HG03571 (cell line): Measurements from ENCODE around the gene SLC38A10.
"Not testable (repeated sequence)": the region's sequence is repeated elsewhere in the genome, so short reads cannot be mapped to it uniquely, and the experiment has no call there.

Experiments
- ATAC-seq: cut with Tn5 transposase; IDR thresholded peaks from one replicate; pipeline ENCODE4 v1.9.1; 2021; ENCODE audit not compliant: unreplicated experiment

Gene SLC38A10

DNA sequence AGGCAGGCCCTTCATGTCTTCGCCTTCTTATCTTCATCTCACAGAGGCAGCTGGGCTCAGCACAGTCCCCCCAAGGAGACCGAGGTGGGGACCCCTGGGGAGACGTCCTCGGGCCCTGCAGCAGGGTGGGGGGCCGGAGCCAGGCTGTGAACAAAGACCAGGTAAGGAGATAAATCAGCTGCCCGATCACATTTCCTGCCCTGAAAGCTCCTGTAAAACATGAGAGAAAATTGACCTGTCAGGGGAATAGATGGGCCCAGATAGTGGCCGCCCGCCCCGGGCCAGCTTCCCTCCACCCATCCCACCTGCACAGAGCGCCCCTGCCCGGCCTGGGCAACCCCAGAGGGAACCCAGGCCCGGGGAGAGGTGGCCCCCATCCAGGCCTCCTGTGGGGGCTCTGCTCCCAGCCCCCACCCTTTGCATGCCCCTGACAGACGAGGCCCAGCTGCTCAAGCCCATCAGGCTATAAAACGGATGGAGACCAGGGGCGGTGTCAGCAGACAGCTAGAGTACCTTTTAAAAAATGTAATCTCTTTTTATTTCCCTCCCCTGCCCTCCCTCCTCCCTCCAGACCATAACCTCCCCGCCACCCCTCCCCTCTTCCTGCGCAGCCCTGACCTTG, 18.8 kb upstream of the SLC38A10 start:
- no peak for ATAC-seq

DNA sequence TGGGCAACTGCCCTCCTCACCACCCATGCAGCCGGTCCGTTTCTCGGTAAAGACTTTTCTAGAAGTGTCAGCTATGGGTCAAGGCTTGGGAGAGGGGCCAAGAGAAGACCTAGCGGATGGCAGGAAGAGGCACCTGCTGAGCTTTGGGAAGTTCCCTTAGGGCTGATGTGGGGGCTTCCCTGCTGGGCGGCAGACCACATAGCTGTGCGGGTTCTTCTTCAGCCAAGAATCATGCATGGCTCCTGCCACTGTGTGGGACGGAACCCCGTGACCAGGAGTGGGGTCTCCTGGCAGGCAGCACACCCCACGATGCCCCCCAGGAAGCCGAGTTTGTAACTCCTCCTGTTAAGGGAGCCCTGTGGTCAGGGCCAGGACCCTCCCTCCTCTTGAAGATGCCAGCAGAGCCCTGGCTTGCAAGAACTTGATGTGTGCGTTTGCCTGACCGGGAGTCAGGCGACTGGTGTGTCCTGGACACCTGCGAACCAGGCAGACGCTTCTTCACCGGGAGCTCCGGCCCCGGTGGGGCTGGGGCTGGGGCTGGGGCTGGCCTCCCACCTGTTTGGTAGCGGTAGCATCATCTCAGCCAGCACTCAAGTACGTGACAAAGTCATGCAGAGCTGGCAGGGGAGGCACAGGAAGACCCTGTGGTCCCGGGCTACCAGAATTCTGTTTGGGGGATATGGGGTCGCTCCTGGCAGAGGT, 17.7 kb upstream of the SLC38A10 start:
- ATAC-seq, result no peak

DNA sequence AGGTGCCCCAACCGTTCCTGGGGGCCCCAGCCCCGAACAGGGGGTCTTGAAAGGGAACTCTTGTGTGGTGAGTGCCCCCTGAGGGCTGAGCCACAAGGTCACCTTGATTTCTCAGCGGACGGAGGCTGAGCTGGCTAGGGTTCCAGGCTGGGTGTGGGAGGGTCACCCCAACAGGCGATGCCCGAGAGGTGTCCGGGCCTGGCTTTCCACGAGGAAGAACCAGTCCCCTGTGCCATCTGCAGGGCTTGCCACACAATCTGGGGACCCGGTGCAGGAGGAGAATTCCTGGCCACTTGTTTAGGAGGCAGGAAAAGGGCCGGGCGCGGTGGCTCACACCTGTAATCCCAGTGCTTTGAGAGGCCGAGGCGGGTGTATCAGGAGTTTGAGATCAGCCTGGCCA, 16.8 kb upstream of the SLC38A10 start:
- ATAC-seq, result no peak

DNA sequence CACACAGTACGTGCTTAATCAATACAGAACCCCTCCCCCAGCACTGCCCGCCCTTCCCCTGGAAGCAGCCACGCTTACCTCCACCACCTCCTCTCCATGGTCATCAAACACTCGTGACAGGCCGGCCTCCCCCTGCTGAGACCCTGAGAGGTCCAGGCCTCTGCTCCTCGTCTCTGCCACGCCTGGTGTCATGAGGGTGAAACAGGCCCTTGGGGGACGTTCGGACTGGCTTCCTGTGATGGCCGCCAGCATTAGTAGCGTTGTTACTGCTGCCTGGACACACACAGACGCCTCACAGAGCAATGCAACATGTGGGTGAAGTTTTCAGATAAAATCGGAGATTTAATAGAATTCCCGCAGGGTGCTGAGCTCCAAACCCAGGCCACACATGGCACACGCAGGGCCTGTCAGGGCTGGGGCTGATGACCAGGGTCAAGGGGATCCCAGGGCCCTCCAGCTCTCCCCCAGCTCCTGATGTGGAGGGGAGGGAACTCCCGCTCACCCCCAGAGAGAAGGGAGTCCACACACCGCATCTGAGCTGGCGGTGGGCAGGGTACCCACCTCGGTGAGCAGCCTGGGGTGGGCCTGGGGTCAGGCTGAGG, 15.9 kb upstream of the SLC38A10 start:
- ATAC-seq, result no peak

DNA sequence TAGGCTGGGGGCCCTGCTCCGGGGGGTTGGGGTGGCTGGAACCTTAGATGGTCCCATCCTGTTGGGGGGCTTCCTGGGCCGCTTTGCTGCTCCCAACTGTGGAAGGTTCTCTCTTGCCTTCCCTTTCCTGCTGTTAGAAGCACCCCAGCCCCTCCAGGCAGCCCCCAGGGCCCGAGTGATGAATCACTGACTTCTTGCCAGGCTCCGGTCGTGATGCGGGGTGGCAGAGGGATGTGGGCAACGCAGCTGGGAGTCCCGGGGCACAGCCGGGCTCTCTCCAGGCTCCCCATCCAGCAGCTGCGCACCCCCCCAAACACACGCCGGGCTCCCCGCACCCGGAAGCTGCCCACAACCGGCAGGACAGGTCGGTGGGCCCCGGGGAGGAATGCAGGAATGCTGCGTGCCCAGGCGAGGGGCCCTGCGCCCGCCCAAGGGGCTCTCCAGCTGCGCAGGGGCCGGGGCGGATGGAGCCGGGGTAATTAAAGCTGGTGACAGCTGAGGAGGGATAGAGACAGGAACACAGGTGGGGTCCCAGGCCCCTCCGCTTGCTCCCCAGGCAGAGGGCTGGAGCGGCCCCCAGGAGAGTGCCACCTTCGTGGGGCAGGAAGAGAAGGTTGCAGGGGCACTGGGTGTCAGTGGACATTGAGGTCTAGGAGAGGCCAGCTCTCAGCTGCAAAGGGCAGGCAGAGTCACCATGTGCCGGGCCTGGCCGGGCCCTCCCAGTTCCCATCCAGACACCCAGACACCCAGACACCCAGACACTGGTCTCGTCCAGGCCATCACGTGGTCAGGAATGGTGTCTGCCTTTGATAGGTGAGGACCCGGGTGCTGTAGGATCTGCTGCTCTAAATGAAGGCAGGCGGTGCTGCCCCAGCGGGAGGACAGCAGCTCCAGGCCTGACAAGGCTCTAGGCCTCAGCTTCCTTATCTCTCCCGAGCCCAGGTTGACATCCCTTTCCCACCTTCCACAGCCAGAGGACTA, 15.0 kb upstream of the SLC38A10 start:
- ATAC-seq, result no peak

DNA sequence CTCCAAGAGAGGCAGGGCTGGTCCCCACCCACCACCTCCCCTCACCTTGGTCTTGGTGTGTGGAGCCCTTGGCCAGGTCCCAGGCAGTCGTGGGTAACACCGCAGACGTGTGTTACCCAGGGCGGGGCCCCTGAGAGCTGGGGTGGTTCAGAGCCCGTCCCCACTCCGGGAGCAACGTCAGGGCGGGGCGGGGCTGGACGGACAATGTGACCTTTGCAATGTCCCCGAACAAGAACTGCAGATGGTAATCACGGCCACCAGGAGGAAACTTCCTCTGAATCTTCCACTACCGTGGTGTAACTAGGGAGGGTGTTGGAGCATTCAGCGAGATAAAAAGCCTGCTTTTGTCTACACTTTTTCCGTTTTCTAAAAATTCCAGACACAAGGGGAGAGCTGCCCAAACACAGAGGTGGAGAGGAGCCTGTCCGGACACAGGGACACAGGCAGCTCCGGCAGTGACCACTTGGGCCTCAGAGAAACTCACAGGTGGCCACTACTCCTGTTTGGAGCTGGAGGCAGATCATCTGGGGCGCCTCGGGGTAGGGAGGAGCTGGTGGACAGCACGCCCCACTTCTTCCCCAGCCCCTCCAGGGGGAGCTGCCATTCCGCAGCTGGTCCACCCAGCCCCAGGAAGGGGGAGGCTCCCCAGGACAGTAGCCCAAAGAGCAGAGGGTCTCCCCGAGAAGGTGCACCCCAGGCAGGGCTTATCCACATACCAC, 14.2 kb upstream of the SLC38A10 start:
- no peak for ATAC-seq

DNA sequence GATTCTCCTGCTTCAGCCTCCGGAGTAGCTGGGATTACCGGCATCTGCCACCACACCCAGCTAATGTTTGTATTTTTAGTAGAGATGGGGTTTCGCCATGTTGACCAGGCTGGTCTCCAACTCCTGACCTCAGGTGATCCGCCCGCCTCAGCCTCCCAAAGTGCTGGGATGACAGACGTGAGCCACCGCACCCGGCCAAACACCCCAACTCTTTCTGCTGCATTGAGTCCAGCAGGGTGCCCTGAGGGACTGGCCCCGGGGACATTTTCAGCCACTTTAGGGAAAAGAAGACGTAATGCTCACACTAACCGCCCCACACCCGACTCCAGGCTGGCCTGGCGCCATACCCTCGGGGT, 13.7 kb upstream of the SLC38A10 start:
- ATAC-seq, result not testable (repeated sequence)

DNA sequence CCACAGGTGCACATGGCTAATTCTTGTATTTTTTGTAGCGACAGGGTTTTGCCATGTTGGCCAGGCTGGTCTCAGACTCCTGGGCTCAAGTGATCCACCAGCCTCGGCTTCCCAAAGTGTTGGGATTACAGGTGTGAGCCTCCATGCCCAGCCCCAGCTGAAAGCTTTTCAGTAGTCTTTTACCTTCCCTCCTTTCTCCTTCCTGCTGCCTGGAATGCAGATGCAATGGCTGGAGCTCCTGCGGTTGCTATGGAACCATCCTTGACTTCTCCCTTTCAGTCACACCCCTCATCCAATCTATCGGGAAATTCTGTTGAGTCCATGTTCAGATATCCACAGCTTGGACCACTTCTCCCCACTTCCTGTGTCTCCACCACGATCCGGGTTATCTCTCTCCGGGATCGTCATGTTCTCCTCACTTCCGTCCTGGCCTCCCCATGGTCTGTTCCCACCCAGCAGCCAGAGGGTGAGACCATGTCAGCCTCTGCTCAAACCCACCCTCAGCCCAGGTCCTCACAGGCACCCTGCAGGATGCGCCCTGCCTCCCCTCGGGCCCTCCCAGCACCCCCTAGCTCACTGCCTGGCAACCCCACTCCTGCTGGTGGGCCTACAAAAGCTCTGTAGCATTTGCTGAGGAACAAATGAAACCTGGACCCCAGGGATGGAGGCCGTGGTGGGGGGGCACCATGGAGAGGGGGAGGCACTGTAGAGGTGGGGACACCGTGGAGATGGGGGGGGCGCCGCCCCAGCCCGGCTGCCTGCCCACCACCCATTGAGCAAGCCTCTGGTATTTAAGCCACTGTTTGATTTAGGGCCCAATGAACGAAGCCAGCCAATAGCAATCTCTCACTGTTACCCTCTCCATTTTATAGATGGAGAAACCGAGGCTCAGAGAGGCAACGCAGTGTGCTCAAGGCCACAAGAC, 12.8 kb upstream of the SLC38A10 start:
- ATAC-seq, result no peak

DNA sequence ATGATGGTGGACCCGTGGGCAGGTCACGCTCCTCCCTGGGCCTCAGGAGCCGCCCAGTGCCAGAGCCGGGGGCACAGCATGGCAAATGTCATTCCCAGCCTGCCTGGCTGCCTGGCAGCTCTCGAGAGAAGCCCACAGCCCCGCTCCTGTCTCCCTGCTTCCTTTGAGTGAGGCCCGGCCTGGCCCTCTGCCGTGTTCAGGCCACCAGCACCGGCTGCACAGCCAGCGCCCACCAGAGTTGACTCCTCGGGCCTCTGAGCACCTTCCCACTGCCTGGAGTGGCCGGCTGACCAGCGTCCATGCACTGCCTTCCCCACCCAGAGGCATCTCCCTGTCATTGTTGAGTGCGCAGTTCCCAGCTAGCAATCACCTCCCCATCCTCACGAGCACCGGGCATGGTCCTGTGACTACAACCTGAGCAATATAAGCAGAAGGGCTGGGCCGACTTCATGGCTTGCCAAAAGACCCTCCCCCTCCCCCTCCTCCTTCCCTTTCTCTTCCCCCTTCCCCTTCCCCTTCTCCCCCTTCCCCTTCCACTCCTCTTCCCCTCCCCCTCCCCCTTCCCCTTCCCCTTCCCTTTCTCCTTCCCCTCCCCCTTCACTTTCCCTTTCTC, 11.9 kb upstream of the SLC38A10 start:
- no peak for ATAC-seq

DNA sequence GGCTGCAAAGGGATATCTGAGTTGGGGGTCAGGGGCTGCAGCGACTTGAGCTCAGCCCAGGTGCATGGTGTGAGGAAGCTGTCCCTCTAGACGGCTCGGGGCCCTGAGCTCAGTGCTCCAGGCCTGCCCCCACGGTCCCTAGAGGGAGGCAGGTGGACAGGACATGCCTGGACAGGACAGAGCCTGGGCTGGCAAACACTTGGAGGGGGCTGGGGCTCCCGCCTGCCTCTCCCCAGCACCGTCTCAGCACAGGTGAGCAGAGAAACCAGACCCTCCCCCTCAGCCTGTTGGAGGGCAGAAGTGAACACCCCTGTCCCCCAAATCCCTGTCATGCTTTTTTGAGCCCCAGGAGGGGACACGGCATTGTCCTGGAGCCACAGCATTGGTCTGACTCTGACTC, 11.4 kb upstream of the SLC38A10 start:
- no peak for ATAC-seq

DNA sequence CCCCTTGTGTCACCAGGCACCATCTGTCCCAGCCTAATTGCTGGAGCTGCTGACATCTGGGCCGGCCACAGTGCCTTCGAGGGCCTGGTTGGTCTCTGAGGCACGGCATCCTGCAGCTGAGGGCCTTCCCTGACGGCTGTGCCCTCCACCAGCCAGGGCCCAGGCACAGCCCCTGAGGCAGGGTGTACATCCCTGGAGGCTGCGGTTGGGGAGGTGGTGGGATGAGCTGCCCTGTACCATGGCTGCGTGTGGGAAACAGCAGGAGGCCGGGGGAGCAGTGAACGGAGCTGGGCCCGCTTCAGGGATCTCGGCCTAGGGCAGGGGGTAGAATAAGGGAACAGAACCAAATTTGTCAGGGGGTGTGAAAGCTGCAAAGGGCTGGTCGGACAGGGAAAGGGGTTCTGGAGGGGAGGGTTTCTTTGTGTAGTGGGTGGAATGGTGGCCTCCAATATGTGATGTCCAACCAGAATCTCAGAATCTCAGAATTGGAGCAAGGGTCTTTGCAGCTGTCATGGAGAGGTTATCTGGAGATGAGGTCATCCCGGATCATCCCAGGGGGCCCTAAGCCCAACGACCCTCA, 10.0 kb upstream of the SLC38A10 start:
- no peak for ATAC-seq

DNA sequence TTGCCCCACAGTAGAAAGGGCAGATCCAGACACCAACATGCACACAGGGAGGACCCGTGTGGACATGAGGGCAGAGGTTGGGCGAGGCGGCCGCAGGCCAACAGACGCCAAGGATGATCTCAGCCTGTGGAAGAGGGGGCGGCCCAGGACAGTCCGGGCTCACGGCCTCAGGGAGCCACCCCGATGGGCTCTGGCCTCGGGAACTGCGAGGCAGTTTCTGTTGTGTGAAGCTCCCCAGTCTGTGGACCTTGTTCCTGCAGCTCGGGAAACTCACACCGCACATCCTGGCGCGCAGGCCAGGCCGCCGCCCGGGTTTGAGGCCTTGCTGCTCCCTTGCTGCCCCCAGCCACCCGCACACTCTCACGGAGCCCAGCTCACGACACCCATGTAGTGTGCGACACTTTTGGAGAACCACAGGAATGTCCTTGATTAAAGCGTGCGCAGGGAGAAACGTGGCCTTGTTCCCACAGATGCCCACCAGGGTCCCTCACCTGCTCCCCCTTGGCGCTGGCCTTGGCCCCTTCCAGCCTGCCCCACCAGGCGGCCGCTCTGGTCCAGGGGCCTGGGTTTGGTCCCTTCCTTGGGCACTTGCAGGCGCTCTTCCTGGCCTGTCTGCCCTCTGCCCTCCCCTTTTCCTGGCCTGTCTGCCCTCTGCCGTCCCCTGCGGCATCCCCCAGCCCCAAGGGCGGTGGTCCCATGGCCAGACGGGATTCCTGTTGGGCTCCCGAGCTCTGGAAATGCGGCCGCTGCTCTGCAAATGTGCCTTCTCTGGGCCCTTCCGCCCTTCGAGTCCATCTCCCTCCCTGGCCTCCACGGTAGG, 9.3 kb upstream of the SLC38A10 start:
- no peak for ATAC-seq

DNA sequence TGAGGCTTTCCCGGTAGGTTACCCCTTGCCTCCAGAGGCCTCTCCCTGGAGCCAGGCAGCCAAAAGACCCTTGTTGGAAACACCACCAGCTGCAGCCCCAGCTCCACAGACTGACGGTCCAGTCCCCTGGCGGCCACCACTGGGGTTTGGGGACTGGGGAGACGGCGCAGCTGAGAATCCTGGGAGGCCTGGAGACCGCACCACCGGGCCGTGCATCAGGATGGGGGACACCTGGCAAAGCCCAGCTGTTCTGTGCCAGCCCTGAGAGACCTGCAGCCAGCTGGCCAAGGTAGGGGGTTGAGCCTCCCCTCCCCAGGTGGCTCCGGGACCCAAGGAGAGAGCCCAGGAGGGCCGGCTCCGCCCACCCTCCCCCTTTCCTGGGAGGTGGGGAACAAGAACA, 8.3 kb upstream of the SLC38A10 start:
- no peak for ATAC-seq

DNA sequence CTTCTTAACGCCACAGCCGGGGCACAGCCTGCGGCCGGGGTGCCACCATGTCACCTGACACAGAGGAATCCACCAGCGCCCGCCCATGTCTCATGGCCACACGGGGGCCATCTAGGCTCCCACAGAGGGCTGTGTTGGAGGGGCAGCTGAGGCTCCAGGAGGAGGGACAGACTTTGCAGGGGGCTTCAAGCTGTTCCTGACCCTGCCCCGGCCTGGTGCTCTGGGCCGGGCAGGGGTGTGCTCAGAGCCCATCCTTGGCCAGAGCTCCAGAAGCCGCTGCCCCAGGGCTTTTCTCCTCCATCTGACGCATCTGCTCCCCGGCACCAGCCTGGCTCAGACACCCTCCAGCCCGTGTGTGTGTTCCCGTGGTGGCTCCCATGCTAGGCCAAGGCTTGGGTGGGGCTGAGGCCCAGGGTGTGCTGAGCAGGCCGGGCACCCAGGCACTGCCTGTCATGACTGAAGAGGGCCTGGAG, 7.8 kb upstream of the SLC38A10 start:
- ATAC-seq, result no peak

DNA sequence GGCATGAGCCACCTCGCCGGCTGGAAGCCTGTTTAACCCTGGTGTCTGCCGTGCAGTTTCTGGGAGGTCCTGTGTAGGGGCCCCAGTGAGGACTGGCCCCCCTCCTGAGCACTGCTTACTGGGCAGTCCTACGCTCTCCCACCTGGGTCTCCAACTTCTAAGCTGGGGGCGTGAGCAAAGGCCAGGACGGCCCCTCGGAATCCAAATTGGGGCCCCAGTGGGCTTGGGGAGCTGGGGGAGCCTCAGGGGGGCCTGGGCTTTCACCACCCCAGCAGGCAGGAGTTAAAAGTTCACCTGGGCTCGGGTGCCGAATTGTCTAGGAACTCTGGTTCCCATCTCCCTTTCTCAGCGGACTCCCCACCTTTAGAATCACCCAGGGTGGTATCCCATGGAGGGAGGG, 7.2 kb upstream of the SLC38A10 start:
- ATAC-seq, result no peak

DNA sequence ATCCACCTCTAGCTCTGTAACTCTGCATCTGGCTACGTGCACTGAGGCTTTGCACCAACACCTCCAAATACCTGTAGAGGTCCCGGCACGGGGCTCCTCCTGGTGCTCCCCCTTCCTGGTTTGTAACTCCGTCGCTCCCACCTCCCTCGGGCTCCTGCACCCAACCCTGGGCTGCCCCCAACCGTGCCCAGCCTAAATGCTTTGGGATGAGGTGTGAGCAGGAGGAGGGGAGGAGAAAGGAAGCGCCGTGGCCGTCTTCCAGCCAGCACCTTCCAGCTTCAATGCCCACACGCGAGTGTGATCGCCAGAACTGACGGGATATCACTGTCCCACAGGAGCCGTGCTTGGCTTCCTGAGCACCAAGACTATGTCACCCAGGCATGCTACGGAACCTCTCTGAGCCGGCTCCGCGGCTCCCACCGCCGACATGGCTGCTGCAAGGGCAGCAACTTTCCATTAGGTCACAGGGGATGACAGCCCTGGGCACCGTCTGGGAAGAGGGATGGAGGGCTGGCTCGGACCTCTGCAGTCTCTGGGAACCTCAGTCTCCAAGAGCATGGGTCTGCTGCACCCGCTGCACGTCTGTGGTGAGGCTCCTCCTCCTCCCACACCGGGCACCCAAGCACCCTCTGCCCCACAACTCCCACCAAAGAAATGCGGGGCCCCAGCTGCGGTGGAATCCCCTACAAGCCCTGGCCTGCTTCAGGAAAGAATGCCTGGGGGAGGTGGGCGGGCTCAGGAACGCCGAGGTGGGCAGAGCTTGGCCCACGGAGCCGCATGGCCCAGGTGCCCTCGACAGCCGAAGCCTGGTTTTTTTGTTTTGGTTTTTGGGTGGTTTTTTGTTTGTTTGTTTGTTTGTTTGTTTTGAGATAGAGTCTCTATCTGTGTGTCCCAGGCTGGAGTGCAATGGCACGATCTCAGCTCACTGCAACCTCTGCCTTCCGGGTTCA, 6.4 kb upstream of the SLC38A10 start:
- no peak for ATAC-seq

DNA sequence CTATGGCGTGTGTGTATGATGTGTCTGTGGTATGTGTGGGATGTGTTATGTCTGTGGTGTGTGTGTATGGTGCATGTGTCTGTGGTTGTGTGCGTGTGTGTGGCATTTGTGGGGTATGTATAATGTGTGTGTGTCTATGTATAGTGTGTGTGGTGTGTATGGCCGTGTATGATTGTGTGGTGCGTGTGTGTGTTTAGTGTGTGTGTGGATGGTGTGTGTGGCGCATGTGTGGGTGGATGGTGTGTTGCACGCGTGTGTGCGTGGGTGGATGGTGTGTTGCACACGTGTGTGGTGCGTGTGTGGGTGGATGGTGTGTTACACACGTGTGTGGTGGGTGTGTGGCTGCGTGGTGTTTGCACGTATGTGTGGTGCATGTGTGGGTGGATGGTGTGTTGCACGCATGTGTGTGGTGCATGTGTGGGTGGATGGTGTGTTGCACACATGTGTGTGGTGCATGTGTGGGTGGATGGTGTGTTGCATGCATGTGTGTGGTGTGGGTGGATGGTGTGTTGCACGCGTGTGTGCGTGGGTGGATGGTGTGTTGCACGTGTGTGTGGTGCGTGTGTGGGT, 5.6 kb upstream of the SLC38A10 start:
- ATAC-seq, result no peak
